Stimulated activated CD4-positive, alpha-beta T cell treated with anti-CD3 and anti-CD28 coated beads, Interleukin-15, amount 100 ng/mL, for 24 hours (primary cell): ENCODE measurements around the gene SLAMF1.
A peak's percentile ranks its signal among the peaks of the same experiment; 100 is the strongest.
"Not testable (repeated sequence)": the region's sequence is repeated elsewhere in the genome, so short reads cannot be mapped to it uniquely, and the experiment has no call there.

Experiments used
- DNase-seq: peaks from one replicate; pipeline ENCODE4 v3.0.0-alpha.2; 2020

The SLAMF1 gene

GRCh38 chr1:160588468-160588867 is 58.4 kb downstream of the SLAMF1 start:
- no peak for DNase-seq

GRCh38 chr1:160584784-160585183 is 62.1 kb downstream of the SLAMF1 start:
- DNase-seq: no peak

- DNase-seq: not testable (repeated sequence)
These were observed 63.9 kb downstream of the SLAMF1 start for GRCh38 chr1:160582976-160583375.

GRCh38 chr1:160581961-160582360 is 64.9 kb downstream of the SLAMF1 start:
- no peak for DNase-seq

GRCh38 chr1:160580221-160580812 is 66.5 kb downstream of the SLAMF1 start:
- DNase-seq: no peak

- no peak for DNase-seq
These were observed 67.6 kb downstream of the SLAMF1 start, which contains the start of gene CD84 for GRCh38 chr1:160579216-160579701. Gene CD84, minus strand, starts transcription at chr1:160579496. Its CDS starts 59 bp downstream, at chr1:160579437.

GRCh38 chr1:160578525-160579191 is 68.2 kb downstream of the SLAMF1 start:
- no peak for DNase-seq

- no peak for DNase-seq
These were observed 68.7 kb downstream of the SLAMF1 start for GRCh38 chr1:160578175-160578524.

GRCh38 chr1:160577671-160578070 is 69.2 kb downstream of the SLAMF1 start:
- DNase-seq: no peak

GRCh38 chr1:160576884-160577283 is 70.0 kb downstream of the SLAMF1 start:
- DNase-seq: no peak

- peak; percentile 67 for DNase-seq
These were observed 70.5 kb downstream of the SLAMF1 start for GRCh38 chr1:160576390-160576789.

- no peak for DNase-seq
These were observed 71.7 kb downstream of the SLAMF1 start for GRCh38 chr1:160575112-160575664.

GRCh38 chr1:160570840-160571239 is 76.0 kb downstream of the SLAMF1 start:
- DNase-seq: no peak

GRCh38 chr1:160569806-160570205 is 77.0 kb downstream of the SLAMF1 start:
- DNase-seq: no peak

- DNase-seq: peak; percentile 77
These were observed 78.8 kb downstream of the SLAMF1 start for GRCh38 chr1:160567858-160568682.

- no peak for DNase-seq
These were observed 79.5 kb downstream of the SLAMF1 start for GRCh38 chr1:160567341-160567740.

- no peak for DNase-seq
These were observed 81.3 kb downstream of the SLAMF1 start for GRCh38 chr1:160565564-160565963.

GRCh38 chr1:160563230-160563629 is 83.6 kb downstream of the SLAMF1 start:
- DNase-seq: not testable (repeated sequence)

- DNase-seq: not testable (repeated sequence)
These were observed 84.1 kb downstream of the SLAMF1 start for GRCh38 chr1:160562745-160563144.

GRCh38 chr1:160560806-160561205 is 86.0 kb downstream of the SLAMF1 start:
- no peak for DNase-seq

GRCh38 chr1:160560045-160560705 is 86.7 kb downstream of the SLAMF1 start:
- no peak for DNase-seq

- not testable (repeated sequence) for DNase-seq
These were observed 87.4 kb downstream of the SLAMF1 start for GRCh38 chr1:160559437-160559836.
